Hepatic stellate cell (primary cell): Measurements from ENCODE around the gene HS6ST1.

ENCODE experiments used
- DNase-seq: peaks from one replicate; pipeline ENCODE4 v3.0.0; 2011; ENCODE audit warnings: low spot score

The HS6ST1 gene

DNA sequence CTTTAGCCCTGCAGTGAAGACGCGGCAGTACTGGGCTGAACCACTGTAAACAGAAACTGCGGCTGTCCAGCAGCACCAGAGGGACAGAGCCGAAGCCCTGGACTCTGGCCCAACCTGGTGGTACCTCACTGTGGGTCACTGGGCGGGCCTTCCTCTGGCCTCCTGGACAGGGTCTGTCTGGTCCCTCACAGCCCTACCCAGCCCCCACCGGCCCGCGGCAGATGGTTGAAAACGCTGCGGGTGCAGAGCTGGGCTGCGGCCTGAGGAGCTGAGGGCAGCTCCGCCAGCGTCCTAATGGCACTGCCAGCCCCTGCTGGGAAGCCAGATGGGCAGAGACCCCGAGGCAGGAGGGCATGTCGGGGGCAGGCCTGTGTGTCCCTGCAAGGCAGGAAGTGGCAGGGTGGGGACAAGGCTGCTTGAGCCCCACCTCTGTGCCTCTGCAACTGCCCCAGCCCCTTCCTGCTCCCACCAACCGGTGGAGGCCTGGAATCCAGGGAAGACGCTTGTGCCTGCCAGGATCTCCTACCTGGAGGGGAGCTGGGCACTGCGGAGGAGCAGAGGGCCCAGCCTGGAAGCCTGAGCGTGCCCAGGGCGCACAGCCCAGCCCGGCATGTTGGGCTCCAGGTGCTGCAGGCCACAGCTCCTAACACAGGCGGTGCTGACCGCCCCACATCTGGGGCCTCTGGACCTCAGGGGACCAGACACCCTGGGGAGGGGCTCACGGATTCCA lies 36.3 kb downstream of the HS6ST1 start:
- no peak for DNase-seq

- DNase-seq, result no peak
These were observed 36.8 kb downstream of the HS6ST1 start for GRCh38 chr2:128281852-128282245.

DNA sequence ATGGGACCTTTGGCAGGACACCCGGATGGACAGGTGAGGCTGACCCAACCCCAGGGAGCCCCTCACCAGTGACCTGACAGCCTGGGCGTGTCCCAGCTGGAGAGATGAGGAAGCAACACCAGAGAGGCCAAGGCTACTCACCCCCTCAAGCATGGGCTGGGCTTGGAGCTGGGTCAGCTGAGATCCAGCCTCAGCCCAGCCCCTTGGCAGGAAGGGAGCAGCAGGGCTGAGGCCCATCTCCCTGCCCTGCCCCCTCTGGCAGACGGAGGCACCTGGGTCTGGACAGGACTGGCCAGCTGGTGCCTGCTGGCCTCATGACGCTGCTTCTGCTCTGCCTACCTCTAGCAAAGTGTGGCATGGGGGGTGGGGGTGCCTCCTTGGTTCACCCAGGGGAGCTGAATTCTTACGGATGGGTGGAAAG lies 37.8 kb downstream of the HS6ST1 start:
- DNase-seq, result no peak

DNA sequence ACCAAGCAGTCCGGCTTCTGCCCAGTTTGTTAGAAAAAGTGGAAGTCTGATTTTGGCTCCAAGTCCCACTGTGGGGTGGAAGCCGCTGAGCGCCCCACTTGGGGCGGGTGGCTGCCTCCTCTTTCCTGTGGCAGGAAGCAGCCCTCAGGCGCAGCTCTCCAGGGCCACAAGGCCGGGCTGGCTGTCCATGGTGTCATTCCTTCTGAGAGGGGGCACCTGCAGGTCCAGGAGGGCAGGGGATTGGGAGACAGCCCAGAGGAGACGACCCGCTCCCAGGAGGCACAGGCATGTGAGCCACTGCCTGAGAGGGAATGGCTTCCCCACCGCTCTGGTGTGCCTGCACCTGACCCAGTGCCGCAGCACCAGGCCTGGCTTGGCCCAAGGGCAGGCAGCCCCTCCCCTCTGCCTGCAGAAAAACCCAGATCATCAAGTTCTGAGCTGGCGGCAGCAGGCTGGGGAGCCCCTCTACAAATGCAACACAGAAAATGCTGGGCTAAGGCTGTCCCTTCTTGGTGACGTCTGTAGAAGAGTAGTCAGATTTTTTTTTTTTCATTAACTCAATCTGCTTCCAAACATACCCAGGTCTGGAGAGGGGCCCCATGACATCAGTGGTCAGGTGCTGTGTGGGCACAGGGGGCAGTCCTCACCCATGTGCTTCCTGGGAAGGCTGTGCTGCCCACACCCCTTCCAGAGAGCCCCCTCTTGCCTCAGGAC lies 38.4 kb downstream of the HS6ST1 start:
- no peak for DNase-seq

DNA sequence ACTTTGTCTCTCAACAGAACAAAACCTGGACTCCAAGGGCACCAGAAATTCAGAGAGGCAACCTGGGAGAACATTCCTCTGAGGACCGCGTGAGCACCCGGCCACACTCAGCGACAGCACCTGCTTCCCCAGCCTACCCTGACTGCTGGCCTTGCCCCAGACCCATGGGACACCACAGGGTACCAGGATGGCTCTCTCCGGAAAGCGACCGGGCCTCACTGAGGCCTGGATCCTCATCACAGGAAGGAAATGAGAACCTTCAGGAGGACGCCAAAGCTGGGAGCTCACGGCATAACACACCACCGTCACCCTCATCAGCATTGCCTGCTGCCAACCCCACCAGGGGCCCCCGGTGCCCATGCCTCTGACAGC lies 38.9 kb downstream of the HS6ST1 start:
- DNase-seq, result no peak

- DNase-seq, result no peak
These were observed 39.7 kb downstream of the HS6ST1 start for GRCh38 chr2:128279009-128279408.

- no peak for DNase-seq
These were observed 40.5 kb downstream of the HS6ST1 start for GRCh38 chr2:128277961-128278681.

DNA sequence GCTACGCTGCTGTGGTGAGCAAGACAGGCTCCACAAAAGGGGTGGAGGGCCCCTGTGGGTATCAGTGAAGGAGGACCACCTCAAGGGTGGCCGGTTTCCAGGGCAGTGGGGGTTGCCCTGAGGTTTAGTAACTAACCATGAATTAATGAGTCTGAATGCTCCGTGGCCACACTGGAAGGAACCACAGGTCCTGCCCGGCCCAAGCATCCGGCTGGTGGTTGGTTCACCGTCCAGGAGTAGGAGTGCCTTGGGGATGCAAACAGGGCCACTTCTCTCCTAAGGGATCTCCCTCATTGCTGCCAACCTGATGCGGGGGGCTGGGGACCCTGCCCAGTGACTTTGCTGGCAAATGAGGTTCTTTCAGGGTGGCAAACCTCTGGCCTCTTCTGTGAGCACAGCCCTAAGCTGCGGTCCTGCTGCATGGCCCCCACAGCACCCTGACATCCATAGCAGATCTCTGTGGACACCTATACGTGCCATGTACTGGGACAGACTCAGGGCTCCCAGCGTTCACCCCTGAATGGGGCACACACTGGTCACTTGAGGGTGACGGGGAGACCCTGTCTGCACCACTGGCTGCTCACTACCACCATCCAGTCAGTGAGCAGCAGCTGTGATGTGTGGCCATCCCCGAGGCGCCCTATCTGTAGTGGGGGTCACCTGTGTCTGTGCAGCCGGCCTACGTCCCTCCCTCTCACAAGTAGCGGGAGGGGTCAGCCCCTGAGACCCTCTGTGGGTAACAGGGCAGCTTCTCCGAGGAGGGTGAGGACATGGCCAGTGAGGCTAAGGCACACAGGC lies 41.6 kb downstream of the HS6ST1 start:
- DNase-seq, result no peak

- DNase-seq, result no peak
These were observed 43.1 kb downstream of the HS6ST1 start for GRCh38 chr2:128275498-128276045.

- DNase-seq, result no peak
These were observed 44.5 kb downstream of the HS6ST1 start for GRCh38 chr2:128274218-128274617.

- DNase-seq, result no peak
These were observed 45.1 kb downstream of the HS6ST1 start for GRCh38 chr2:128273469-128274081.

DNA sequence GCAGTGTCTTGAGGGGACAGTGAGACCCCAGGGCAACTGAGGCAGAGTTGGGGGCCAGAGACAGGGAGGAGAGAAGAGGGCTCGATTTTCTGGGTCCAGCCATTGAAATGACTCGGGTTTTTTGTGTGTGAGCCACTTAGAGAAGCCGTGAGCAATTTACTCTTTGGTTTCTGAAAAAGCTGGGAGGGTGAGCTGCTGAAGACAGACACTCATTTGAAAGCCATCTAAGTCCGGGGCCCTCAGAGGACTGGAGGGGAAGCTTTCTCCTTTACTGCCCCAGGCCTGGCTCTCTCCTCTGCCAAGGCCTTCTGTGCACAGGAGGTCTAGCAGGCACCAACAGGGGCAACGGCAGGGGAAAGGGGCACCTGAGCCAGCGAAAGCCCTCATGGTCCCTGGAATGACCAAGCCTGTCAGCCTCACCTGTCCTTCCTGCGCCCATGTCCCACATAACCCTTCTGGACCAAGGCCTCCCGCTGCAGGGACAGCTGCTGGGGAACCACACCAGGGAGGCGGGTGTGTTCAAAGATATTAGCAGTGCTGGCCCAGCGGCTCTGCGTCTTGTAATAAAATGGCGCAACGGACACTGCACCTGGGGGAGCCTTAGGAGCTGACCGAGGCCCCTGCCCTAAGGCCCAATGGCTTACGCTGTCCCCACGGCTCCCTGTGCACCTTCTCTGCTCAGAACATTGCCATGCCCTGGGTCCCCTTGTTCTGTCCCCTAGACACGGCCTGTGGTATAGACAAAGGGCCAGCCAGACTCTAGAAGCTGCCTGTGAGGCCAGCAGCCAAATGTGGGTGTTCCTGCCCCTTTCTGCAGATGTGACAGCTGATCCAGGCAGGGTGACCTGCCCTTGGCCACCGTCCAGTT lies 45.8 kb downstream of the HS6ST1 start:
- DNase-seq, result no peak

GRCh38 chr2:128271911-128272600 lies 46.6 kb downstream of the HS6ST1 start:
- DNase-seq, result no peak

- no peak for DNase-seq
These were observed 47.1 kb downstream of the HS6ST1 start for GRCh38 chr2:128271597-128271910.

DNA sequence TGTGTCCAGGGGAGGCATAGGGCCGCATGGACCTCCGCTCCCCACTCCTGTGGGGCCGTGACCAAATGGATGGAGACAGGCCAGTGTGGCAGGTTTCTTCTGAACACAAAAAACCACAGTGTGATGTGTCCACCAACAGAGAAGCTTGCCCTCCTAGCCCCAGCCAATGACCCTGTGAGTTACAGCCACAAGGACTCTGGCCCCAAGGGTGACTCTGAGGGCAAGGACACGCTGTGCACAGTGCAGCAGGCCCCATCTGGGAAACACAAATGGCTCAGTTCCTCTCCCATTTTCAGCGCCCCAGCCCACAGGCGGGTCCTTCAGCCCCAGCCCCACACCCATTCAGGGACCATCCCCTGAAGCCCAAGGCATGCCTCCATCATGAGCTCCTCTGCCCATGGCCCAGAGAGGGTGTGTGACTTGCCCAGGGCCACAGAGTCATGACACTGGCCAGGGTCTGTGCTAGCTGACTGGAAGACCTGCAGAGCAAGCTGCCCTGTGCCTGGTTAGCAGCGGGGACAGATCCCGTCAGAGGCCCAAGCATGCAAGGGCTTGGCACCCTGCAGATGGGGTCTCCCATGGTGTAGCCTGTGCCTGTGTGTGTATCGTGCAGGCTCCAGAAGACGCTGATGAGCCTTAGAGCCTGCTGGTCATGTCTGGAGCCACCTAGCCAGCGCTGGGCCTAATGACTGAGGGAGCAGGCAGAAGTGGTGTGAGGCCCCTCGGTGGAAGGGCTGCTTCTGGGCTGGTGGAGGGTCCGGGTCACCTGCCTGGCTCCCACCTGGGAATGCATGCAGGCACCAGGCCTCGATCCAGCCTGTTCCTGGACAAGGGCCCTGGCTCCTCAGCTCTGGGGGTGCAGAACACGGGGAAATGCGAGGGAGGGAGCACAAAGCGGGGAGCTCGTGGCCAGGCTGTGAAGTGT lies 47.7 kb downstream of the HS6ST1 start:
- DNase-seq, result no peak

DNA sequence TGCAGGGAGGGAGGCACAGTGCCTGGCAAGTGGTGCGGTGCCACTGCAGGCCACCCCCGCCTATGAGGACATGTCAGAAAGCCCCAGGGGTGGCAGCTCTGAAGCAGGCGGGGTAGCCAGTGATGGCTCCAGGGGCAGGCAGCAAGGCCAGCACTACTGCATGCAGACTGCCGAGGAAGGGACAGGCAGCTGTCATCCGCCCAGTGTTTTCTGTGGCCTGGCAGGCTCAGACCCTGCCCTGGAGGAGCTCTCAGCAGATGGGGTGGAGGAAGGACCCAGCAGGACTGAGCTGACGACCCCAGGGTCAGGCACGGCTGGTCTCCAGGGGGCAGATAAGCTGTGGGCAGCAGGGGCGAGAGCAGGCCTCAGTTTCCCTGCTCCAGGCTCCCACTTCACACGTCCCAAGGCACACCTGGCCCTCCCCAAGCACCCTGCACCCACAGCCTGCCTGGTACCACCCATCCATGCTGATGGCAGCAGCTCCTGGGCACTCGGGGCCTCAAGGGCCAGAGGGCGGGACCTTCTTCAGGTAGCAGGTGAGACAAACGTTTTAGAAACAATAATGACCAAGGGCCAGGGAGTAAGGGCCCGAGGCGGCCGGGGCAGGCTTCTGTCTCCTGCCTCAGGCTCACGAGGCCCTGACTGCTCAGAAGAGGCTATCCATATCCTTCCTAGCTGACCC lies 48.5 kb downstream of the HS6ST1 start:
- DNase-seq, result no peak

GRCh38 chr2:128269063-128269989 lies 49.3 kb downstream of the HS6ST1 start:
- no peak for DNase-seq
